HG02943 (cell line): Measurements from ENCODE around the gene SCN9A.

ENCODE experiments used
- ATAC-seq: cut with Tn5 transposase; IDR thresholded peaks from one replicate; pipeline ENCODE4 v1.9.1; 2021; ENCODE audit warnings: mild to moderate bottlenecking, low read depth, moderate library complexity; ENCODE audit not compliant: unreplicated experiment

SCN9A gene

DNA sequence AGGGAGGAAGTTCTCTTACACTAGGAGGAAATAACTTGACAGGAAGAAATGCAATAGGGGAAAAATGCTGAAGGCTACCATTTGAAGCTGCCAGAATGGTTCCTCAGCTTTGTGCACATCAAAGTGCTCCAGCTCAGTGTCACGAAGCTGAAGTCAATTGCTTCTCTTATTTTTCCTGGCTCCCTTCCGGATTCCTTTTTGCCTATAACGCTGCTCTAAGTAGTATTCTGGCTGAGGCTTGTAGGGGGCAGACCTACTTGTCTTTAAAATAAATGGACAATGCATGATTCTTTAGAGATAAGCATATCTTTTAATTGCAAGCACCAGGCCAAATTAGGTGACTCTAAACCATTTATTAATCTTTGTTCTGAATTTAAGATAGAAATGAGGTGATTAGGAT is 187.7 kb downstream of the SCN9A start:
- ATAC-seq: no peak

DNA sequence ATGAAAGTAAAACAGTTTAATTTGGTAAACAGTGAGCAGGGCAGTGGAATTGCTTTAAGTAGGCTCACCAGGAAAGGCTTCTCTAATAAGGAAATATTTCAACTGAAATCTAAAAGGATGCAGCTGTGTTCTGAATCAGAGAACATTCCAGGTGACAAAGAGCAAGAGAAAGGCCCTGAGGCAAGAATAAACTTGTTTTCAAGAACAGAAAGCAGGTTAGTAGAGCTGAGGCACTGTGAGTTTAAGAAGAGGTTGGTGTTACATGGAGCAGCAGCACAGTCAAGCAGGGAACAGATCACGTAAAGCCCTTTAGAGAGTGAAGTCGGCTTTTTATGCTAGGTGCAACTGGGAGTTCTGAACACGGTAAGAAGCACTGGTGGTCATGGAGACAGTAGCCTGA is 191.0 kb downstream of the SCN9A start:
- no peak for ATAC-seq

DNA sequence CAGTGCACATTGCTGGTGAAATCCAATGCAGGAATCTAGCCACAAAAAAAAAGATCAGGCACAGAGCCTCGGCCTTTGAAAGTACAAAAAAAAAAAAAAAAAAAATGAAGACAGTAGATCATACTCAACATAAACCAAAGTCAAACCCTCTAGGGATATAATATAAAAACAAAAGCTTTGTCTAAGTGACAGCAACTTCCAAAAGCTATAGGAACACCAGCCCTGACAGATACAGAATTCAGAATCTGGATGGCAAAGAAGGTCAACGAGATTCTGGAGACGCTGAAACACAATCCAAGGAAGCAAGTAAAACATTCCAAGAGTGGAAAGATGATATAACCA is 194.0 kb downstream of the SCN9A start:
- no peak for ATAC-seq

DNA sequence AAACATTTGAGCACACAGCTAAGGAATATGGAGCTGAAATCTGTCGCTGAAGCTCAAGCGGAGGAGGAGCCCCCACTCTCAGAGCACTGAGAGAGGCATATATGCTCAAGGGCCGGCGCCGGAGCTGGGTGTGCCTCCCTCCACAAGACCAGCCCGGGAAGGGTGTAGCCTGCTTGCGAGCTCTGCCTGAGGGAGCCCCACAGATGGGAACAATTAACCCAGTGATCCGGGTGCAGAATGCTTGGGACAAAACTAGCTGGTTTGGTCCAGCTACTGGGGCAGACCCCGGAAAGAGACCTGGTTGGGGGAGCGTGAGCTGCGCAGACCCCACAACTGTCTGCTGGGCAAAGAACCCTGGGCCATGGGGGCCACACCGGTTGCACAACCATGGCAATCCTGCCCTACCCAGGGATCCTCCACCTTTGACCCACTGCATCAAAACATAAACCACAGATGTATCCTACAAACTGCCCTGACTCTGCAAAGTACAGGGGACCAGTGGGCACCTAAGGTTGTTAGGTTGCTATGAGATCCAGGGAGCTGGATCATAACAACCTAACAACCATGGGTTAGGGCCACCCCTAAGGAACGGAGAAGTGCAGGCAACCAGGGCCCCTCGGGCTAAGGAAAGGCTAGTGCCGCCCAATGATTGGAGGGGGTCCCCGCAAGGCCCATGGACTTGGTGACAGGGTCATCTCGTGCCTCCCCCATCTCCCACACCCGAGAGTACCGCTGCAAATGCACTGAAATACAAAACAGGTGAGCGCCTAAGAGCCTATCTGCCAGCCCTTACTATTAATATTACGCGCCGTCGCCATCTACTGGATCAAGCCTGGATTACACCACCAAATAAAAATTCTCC is 194.6 kb downstream of the SCN9A start:
- ATAC-seq: peak; percentile 94

DNA sequence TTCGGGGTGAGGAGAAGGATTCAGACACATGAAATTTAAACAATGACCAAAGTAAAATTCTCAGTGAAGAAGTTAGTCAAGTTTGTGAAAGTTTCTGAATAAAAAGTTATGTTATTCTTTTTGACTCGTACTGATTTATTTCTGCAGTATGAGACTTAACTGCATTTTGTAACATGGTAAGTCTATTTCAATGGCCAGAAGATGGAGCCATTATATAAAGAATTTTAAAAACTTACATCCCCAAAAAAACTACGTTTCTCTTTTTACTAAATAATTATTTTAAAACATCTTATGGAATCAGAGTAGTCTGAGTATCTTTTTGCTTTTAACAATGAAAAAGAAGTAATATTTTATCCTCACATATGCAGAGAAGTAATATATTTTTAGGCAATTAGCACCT is 196.5 kb downstream of the SCN9A start:
- ATAC-seq: no peak

DNA sequence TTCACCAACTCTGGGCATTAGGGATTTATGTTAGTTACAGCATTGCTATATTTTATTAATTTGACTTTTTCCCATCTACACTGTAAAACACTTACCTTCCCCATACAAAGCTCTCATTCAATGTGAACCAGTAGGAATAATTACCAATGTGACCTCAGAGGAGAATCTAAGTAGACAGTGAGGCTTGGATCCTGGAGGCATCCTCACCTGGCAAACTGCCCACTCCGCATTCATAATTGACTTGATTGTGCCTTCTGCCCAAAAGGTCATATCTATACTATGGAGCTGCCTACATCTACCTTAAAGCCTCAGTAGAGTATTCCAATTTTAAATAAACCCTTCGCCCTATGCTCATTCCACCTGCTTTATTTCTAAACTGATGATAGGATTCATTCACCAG is 202.5 kb downstream of the SCN9A start:
- ATAC-seq: no peak

DNA sequence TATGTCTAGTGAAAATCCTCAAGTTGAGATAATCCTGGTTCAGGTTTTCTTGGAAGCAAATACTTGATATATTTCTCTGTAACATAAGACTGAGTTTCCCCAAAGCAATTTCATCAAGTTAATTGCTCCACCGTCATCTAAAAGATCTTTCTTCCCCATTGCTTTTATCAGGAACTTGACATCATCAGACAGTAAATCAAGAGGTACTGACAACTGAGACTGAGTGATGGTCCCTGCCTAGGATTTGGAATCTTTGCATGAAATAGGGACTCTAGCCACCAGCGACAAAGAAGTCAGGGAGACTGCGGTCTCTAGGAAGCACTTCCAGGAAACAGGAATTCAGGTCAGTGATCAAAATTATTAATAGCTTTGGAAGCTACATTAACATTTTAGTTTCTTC is 204.5 kb downstream of the SCN9A start:
- no peak for ATAC-seq

DNA sequence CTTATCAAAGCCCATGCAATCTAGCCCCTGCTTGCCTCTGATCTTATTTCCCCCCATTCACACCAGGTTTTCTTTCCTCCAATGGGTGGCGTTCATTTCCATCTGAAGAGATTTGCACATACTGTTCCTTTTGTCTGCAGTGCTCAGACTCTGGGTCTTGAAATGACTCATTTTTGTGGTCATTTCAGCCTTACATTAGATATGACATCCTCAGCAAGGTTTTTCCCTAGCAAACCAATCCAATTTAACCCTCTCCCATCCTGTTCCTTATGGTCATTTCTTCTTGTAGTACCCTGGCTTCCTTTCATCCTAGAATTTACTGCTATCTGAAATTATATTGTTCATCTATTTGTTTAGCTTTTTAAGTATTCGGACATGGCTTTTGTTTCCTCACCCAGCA is 205.4 kb downstream of the SCN9A start:
- no peak for ATAC-seq

DNA sequence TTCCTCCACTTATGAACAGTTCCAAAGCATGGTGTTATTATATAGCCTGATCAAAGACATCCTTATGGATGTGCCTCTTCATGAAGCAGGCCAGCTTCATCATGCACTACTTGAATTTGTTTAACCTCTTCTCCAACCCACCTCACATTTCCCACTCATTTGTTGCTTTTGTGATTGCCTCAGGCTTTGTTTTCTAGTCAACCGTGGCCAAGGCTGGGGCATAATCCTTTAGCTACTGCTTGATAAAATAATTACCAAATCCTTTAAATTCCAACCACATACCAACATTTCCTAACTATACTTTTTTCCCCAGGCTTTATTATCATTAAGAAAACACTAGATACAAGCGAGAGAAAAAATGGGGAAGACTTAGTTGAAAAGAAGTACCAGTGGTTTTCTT is 208.3 kb downstream of the SCN9A start:
- no peak for ATAC-seq

DNA sequence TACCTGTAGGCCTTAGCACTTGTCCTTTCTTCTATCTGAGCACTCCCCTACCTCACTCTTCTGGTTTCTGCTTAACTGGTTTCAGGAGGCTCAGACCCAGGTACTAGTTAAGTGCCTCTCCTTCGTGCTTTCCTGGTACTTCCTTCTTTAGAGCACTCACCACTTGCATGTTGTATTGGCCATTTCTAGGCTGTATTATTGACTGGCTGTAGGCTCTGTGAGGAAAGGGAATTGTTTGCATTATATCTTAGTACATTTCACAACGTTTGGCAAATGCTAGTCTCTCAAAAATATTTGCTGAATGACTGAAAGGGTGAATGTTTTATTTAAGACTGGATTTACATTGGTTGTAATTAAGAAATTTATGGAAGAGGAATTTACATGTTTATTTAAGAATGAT is 212.0 kb downstream of the SCN9A start:
- ATAC-seq: no peak

DNA sequence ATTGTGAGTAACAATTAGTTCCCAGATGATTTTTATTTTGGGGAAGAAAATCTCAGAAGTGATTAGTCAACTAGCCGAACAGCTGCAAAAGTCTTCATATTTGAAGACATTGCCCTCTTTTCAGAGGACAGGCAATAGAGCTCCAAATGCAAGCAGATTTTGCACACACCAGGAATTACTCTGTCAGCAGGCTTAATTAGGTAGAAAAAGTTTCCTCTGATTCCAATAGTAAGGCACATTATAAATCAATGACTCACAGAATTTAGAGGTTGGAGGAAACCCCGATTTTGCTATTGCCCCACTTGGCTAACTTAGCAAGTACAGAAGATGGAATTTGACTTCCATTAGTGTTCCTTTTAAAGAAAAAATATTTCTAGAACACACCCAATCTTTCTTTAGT is 217.2 kb downstream of the SCN9A start:
- ATAC-seq: no peak

DNA sequence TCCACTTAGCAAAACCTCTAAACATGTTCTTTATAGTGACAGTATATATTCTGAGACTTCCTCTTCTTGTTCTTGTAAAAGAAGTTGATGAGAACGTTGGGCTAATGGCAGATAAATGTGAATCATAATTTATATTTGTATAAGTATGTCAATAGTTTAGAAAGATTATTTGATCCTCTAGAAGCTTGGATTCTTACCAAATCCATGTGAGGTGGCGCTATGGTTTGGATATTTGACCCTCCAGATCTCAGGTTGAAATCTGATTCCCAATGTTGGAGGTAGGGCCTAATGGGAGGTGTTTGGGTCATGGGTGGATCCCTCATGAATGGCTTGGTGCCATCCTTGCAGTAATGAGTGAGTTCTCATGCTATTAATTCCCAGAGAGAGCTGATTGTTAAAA is 218.2 kb downstream of the SCN9A start:
- no peak for ATAC-seq

DNA sequence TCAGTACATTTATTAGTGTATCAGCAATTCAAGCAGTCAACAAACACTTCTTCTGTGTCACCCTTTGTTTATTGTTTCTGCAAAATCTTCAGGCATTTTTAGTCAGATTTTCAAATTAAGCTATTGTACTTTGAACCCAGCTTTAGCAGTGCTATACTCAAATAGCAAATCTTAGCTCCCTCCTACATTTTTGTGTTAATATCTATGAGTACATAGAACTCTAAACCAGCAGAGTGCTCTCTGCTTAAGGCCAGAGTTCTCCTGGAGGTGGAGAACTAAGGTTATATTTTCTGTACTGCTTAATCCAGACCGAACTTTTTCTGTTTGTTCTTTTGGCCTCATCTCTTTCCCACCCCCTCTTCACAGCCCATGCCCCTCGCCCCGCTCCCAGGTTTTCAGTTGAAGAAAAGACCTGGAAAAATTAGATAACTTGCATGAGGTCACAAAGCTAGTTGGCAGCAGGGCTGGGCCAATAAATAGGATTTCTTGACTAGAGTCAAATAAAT is 218.7 kb downstream of the SCN9A start:
- no peak for ATAC-seq

DNA sequence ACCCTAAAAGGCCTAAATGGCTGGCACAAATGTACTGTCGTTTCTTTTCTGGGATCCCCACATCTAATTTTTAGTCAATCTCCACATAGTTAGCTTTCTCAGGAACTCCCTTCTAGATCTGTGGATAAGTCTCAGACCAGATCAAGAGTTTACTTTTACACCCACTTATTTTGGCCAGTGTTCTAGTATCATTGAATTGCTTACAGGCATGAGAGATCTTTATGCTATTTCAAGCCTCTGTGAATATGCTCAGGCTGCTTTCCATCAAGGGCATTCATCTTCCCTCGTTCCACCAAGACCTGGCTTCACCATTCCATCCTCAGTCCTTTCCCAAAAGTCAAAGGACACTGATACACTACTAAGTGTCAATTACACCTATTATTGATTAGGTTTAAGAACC is 220.2 kb downstream of the SCN9A start:
- no peak for ATAC-seq

DNA sequence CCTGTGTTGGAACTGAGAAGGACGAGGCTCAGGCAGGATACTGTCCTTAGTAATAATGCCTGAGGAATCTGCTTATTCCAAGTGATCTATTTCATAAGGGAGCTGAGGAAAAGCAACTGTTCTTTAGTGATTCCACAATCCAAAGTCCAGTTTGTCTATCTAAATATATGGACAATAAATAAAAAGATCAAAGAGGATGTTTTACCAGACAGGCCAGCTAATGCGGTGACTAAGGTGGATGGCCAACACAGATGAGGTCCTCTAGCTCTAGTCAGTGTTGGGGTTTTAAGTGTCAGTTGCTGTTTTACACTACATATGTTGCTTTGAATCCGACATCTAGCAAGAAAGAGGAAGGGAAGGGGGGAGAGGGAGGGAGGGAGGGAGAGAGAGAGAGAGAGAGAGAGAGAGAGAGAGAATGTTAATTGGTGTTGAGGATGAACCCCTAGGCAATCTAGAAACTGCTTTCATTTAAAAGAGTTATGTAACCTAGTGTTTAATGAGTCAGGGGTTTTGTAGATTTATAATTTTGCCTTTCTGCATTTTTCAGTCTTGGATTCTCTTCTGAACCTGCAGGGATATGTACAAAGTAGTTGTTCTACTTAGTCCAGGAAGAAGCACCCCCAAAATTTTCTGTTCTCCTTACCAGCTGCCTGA is 220.9 kb downstream of the SCN9A start:
- ATAC-seq: no peak

DNA sequence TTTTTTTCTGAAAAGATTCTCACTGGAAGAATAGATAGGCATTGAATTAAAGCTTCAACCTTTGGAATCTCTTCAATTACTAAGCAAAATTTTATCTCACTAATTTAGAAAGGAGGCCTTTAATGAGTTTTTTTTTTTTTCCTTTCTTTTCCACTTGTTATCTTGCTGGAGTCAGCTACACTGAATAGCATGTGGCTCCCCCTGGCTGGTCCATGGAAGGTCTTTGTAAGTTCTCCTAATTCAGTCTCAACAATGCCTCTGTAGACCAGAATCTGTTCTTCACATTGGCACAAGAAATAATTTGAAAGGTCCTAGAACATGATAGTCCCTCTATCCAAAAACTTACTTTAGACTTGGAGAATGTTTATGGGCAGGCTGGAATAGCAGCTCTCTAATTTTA is 223.7 kb downstream of the SCN9A start:
- no peak for ATAC-seq

DNA sequence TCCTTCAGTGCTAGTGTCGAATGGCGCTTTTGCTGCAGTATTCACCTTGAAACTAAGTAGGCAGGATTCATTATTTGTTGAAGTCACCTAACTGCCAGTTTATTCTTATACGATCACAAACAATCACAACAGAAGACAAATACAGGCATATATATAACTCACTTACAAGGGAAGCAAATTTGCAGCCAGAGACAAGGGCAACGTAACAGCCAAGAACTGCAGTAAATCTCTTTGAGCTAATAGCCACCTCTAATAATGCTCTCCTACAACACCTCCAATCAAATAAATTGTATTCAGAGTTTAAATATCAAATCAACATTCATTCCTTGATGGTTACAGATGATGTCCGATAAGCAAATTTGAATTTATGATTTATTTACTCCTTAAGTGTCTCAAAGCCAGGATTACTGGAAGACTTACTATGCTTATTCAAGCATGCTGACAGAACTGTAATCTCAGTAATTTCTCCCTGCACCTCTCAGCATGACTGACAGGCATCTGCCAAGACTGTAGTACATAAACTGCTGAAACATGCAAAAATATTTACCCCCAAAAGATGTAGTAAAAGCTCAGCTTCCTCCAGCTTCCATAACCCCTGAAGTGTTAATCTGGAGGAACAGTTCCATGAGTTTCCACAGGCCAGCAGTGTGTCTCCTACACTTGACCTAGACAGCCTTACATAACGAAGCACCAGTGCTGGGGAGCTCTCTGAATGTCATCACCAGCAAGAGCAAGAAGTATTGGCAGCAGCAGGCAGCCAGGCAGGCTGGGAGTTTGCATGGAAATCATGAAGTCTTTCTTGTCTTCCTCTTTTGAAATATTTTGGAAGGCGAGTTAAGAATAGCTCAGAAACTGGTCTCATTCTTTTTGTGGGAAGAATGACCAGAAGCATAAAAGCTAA is 227.0 kb downstream of the SCN9A start:
- ATAC-seq: no peak

DNA sequence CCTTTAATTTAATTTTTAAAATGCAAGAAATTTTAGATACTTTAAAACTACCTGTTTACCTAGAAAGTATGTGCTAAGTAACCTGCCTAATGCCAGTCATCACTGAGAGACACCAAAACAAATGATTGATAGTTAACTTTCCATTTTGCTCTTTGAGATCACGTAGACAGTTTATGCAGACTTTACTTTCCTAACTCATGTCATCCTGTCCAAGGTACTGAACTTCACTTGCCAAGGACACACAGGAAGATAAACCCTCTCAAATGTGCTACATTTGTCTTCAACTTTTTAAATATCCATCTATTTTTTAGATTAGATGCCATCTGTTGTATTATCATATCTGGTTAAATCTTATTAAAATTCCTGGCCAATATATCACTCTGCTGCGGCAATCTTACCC is 227.9 kb downstream of the SCN9A start:
- ATAC-seq: no peak
